Neuron (in vitro differentiated cells): ENCODE measurements around the gene NDUFB7.
"Not testable (repeated sequence)": the region's sequence is repeated elsewhere in the genome, so short reads cannot be mapped to it uniquely, and the experiment has no call there.

Experiments used
- H2AFZ ChIP-seq: one replicate; pipeline ENCODE4 v1.6.1; 2013; ENCODE audit warnings: low read depth, mild to moderate bottlenecking, inconsistent platforms, low read length, moderate library complexity
- H3K27me3 ChIP-seq: one replicate; pipeline ENCODE4 v1.6.1; 2013; ENCODE audit warnings: low read length; ENCODE audit not compliant: insufficient read depth
- H3K36me3 ChIP-seq: one replicate; pipeline ENCODE4 v1.6.1; 2013; ENCODE audit warnings: low read length; ENCODE audit not compliant: insufficient read depth
- H3K4me1 ChIP-seq: one replicate; pipeline ENCODE4 v1.6.1; 2013; ENCODE audit warnings: low read length; ENCODE audit not compliant: insufficient read depth
- H3K4me3 ChIP-seq: 2 replicates; pipeline ENCODE4 v1.5.1; 2013; ENCODE audit warnings: mild to moderate bottlenecking, low read length, moderate library complexity
- H3K9me3 ChIP-seq: one replicate; pipeline ENCODE4 v1.6.1; 2013; ENCODE audit warnings: low read length

Gene NDUFB7

GRCh38 chr19:14571695-14572490 lies at the start of gene NDUFB7:
TSS of gene NDUFB7 (minus strand) at chr19:14572066. CDS start at chr19:14572000, 66 bp downstream.
- H3K27me3 ChIP-seq = no peaks in the 10 kb centered on the region
- peak within 1 kb of the TSS; percentile 17 for H2AFZ ChIP-seq
- H3K4me1 ChIP-seq = peaks cover 5% of the 10 kb centered on the region
- H3K4me3 ChIP-seq = peak within 1 kb of the TSS; percentile 90
- H3K36me3 ChIP-seq = peaks cover 8% of the 10 kb centered on the region
- no peaks in the 10 kb centered on the region for H3K9me3 ChIP-seq

GRCh38 chr19:14619404-14619803 lies 47.5 kb upstream of the NDUFB7 start:
- H3K4me3 ChIP-seq = no peak overlapping the region
- H2AFZ ChIP-seq = no peak overlapping the region
- H3K4me1 ChIP-seq = no peaks in the 10 kb centered on the region
- H3K36me3 ChIP-seq = no peaks in the 10 kb centered on the region
- peaks cover 2% of the 10 kb centered on the region for H3K9me3 ChIP-seq
- no peaks in the 10 kb centered on the region for H3K27me3 ChIP-seq

GRCh38 chr19:14616407-14616806 lies 44.5 kb upstream of the NDUFB7 start:
- H3K9me3 ChIP-seq = peaks cover 2% of the 10 kb centered on the region
- H3K4me3 ChIP-seq = no peak overlapping the region
- peaks cover 2% of the 10 kb centered on the region for H3K27me3 ChIP-seq
- H2AFZ ChIP-seq = no peak overlapping the region
- no peaks in the 10 kb centered on the region for H3K4me1 ChIP-seq
- H3K36me3 ChIP-seq = no peaks in the 10 kb centered on the region

- Histone ChIP-seq H2AFZ (no peak overlapping the region), H3K4me1 (no peaks in the 10 kb centered on the region), H3K27me3 (peaks cover 2% of the 10 kb centered on the region), H3K4me3 (no peak overlapping the region), H3K36me3 (no peaks in the 10 kb centered on the region), H3K9me3 (peaks cover 2% of the 10 kb centered on the region)
Observed at GRCh38 chr19:14615623-14616022, 43.8 kb upstream of the NDUFB7 start.

- Histone ChIP-seq H3K4me3 (no peak overlapping the region), H2AFZ (no peak overlapping the region), H3K36me3 (no peaks in the 10 kb centered on the region), H3K27me3 (peaks cover 2% of the 10 kb centered on the region), H3K9me3 (no peaks in the 10 kb centered on the region), H3K4me1 (no peaks in the 10 kb centered on the region)
Observed at GRCh38 chr19:14614099-14614412, 42.2 kb upstream of the NDUFB7 start.

GRCh38 chr19:14613399-14614098 lies 41.7 kb upstream of the NDUFB7 start:
- not testable (repeated sequence) for H3K27me3 ChIP-seq, H3K4me3 ChIP-seq, H2AFZ ChIP-seq, H3K4me1 ChIP-seq, H3K9me3 ChIP-seq, H3K36me3 ChIP-seq

GRCh38 chr19:14612657-14613056 lies 40.8 kb upstream of the NDUFB7 start:
- H2AFZ ChIP-seq = no peak overlapping the region
- H3K4me1 ChIP-seq = no peaks in the 10 kb centered on the region
- peaks cover 2% of the 10 kb centered on the region for H3K27me3 ChIP-seq
- no peaks in the 10 kb centered on the region for H3K36me3 ChIP-seq
- H3K9me3 ChIP-seq = no peaks in the 10 kb centered on the region
- H3K4me3 ChIP-seq = no peak overlapping the region

GRCh38 chr19:14612242-14612641 lies 40.4 kb upstream of the NDUFB7 start:
- H2AFZ ChIP-seq, H3K4me3 ChIP-seq, H3K4me1 ChIP-seq, H3K9me3 ChIP-seq, H3K27me3 ChIP-seq, H3K36me3 ChIP-seq: not testable (repeated sequence)

GRCh38 chr19:14611051-14611450 lies 39.2 kb upstream of the NDUFB7 start:
- no peaks in the 10 kb centered on the region for H3K36me3 ChIP-seq
- H2AFZ ChIP-seq = no peak overlapping the region
- H3K27me3 ChIP-seq = peaks cover 2% of the 10 kb centered on the region
- no peaks in the 10 kb centered on the region for H3K9me3 ChIP-seq
- no peak overlapping the region for H3K4me3 ChIP-seq
- H3K4me1 ChIP-seq = no peaks in the 10 kb centered on the region

GRCh38 chr19:14606627-14607026 lies 34.8 kb upstream of the NDUFB7 start:
- no peak overlapping the region for H3K4me3 ChIP-seq
- H3K4me1 ChIP-seq = no peaks in the 10 kb centered on the region
- no peak overlapping the region for H2AFZ ChIP-seq
- H3K9me3 ChIP-seq = no peaks in the 10 kb centered on the region
- peaks cover 2% of the 10 kb centered on the region for H3K27me3 ChIP-seq
- H3K36me3 ChIP-seq = no peaks in the 10 kb centered on the region

GRCh38 chr19:14603990-14604387 lies 32.1 kb upstream of the NDUFB7 start:
- no peak overlapping the region for H3K4me3 ChIP-seq
- no peaks in the 10 kb centered on the region for H3K27me3 ChIP-seq
- H3K36me3 ChIP-seq = no peaks in the 10 kb centered on the region
- no peaks in the 10 kb centered on the region for H3K9me3 ChIP-seq
- no peaks in the 10 kb centered on the region for H3K4me1 ChIP-seq
- H2AFZ ChIP-seq = no peak overlapping the region

- Histone ChIP-seq H3K9me3 (no peaks in the 10 kb centered on the region), H3K4me1 (no peaks in the 10 kb centered on the region), H3K4me3 (no peak overlapping the region), H2AFZ (no peak overlapping the region), H3K36me3 (no peaks in the 10 kb centered on the region), H3K27me3 (no peaks in the 10 kb centered on the region)
Observed at GRCh38 chr19:14599548-14600147, 27.8 kb upstream of the NDUFB7 start.

GRCh38 chr19:14595558-14595957 lies 23.7 kb upstream of the NDUFB7 start:
- H2AFZ ChIP-seq = no peak overlapping the region
- no peaks in the 10 kb centered on the region for H3K4me1 ChIP-seq
- H3K9me3 ChIP-seq = no peaks in the 10 kb centered on the region
- H3K27me3 ChIP-seq = no peaks in the 10 kb centered on the region
- no peak overlapping the region for H3K4me3 ChIP-seq
- H3K36me3 ChIP-seq = no peaks in the 10 kb centered on the region
